Fibroblast of skin of abdomen (primary cell): ENCODE results near the gene DMBT1.

Experiments used
- DNase-seq: peaks from one replicate; pipeline ENCODE4 v3.0.0-alpha.2; 2013

Gene DMBT1

GRCh38 chr10:122647383-122647968 lies 86.9 kb downstream of the DMBT1 start:
- no peak for DNase-seq

- peak; percentile 5 for DNase-seq
Measured at GRCh38 chr10:122648599-122649428, 88.3 kb downstream of the DMBT1 start.

- no peak for DNase-seq
Measured at GRCh38 chr10:122649903-122650302, 89.3 kb downstream of the DMBT1 start.

- DNase-seq = no peak
Measured at GRCh38 chr10:122650331-122650730, 89.8 kb downstream of the DMBT1 start.

- DNase-seq = no peak
Measured at GRCh38 chr10:122655524-122656307, 95.2 kb downstream of the DMBT1 start.

- no peak for DNase-seq
Measured at GRCh38 chr10:122656308-122656705, 95.8 kb downstream of the DMBT1 start.

GRCh38 chr10:122656741-122657140 lies 96.2 kb downstream of the DMBT1 start:
- DNase-seq = no peak

- no peak for DNase-seq
Measured at GRCh38 chr10:122657255-122657654, 96.7 kb downstream of the DMBT1 start.

GRCh38 chr10:122657729-122658128 lies 97.2 kb downstream of the DMBT1 start:
- DNase-seq = no peak

- no peak for DNase-seq
Measured at GRCh38 chr10:122658356-122659049, 97.9 kb downstream of the DMBT1 start.

GRCh38 chr10:122659126-122659525 lies 98.6 kb downstream of the DMBT1 start:
- no peak for DNase-seq

- DNase-seq = no peak
Measured at GRCh38 chr10:122659651-122660050, 99.1 kb downstream of the DMBT1 start.

- no peak for DNase-seq
Measured at GRCh38 chr10:122660696-122661095, 100.1 kb downstream of the DMBT1 start.

- DNase-seq = no peak
Measured at GRCh38 chr10:122662231-122662630, 101.7 kb downstream of the DMBT1 start.

- no peak for DNase-seq
Measured at GRCh38 chr10:122663516-122664130, 103.1 kb downstream of the DMBT1 start.

- DNase-seq = no peak
Measured at GRCh38 chr10:122664501-122664900, 103.9 kb downstream of the DMBT1 start.

GRCh38 chr10:122665329-122665860 lies 104.8 kb downstream of the DMBT1 start:
- no peak for DNase-seq

- no peak for DNase-seq
Measured at GRCh38 chr10:122665946-122666345, 105.4 kb downstream of the DMBT1 start.

GRCh38 chr10:122669045-122669444 lies 108.5 kb downstream of the DMBT1 start:
- DNase-seq = no peak

GRCh38 chr10:122669842-122670241 lies 109.3 kb downstream of the DMBT1 start:
- DNase-seq = no peak

GRCh38 chr10:122671355-122671754 lies 110.8 kb downstream of the DMBT1 start:
- DNase-seq = no peak

- no peak for DNase-seq
Measured at GRCh38 chr10:122672655-122673054, 112.1 kb downstream of the DMBT1 start.
